K562 (cell line): ENCODE measurements around the gene KLF13. TPM values are rescaled to one million over a fixed set of nuclear protein-coding genes. Genes with fewer than 3 reads are reported as not detected.

Source experiments
- ATAC-seq: fragments of 200-7000 bp; cut with Tn5 transposase; 3 replicates; pipeline ENCODE4 v1.9.1; 2020; ENCODE audit warnings: moderate library complexity
- BruUV-seq: library from RNA; stranded (reverse); fragments of 400-500 nt; replicated peaks from 2 replicates; lab custom pipeline; 2021; lab: Mats Ljungman, UMichigan
- CTCF ChIA-PET: fragments of 300-600 bp; formaldehyde crosslinking; extraction: SDS; loops from one replicate; lab custom pipeline; 2021; ENCODE audit warnings: low intra/inter-chr PET ratio; lab: Yijun Ruan, JAX
- POLR2A ChIA-PET: fragments of 300-600, 350-650 bp; sonication (Branson Sonifier 250); formaldehyde crosslinking; extraction: SDS; loops from one replicate; lab custom pipeline; 2021; ENCODE audit warnings: antibody characterized with exemption, inconsistent platforms; lab: Yijun Ruan, JAX
- DNase-seq, 4 experiments: peaks; one replicate each; pipeline versions ENCODE4 v3.0.0 to v3.0.0-alpha.2; 2011 to 2018; ENCODE audit warnings: low spot score in 3 of 4, mixed read lengths in 3 of 4; ENCODE audit errors: extremely low read depth in 1 of 4
- FAIRE-seq: peaks from 2 replicates; lab custom pipeline; 2011; peaks lifted over from hg19 to GRCh38; lab: Jason Lieb, UNC
- H2AFZ ChIP-seq: 2 replicates; pipeline ENCODE4 v1.6.0; 2011; ENCODE audit warnings: low read depth, low read length, control low read depth, inconsistent platforms
- H3K27ac ChIP-seq: fragments of 200-600 bp; 3 replicates; pipeline ENCODE4 v1.8.0; 2011; ENCODE audit warnings: low read depth, mild to moderate bottlenecking, control low read depth, inconsistent platforms, low read length, moderate library complexity, mixed read lengths; ENCODE audit errors: extremely low read depth
- H3K27me3 ChIP-seq, 2 experiments: fragments of 300-600 bp in 1 of 2; 2 replicates in 1 of 2; 3 replicates in 1 of 2; pipeline versions ENCODE4 v1.6.0 to v1.8.0; 2011; ENCODE audit warnings: inconsistent platforms in 2 of 2, low read length in 2 of 2, mild to moderate bottlenecking in 1 of 2, mixed read lengths in 1 of 2, moderate library complexity in 1 of 2; ENCODE audit not compliant: control insufficient read depth in 2 of 2, insufficient read depth in 2 of 2
- H3K36me3 ChIP-seq: fragments of 300-600 bp; 3 replicates; pipeline ENCODE4 v1.8.0; 2011; ENCODE audit warnings: mild to moderate bottlenecking, low read length, inconsistent platforms; ENCODE audit not compliant: control insufficient read depth, insufficient read depth
- H3K4me1 ChIP-seq, 2 experiments: fragments of 200-600 bp in 1 of 2; replicated peaks in 1 of 2; 2 replicates in 1 of 2; 3 replicates in 1 of 2; pipeline versions ENCODE4 v1.5.1 to v1.8.0; 2011; ENCODE audit warnings: inconsistent platforms in 2 of 2, low read length in 2 of 2, mild to moderate bottlenecking in 1 of 2, mixed read lengths in 1 of 2, moderate library complexity in 1 of 2; ENCODE audit not compliant: control insufficient read depth in 2 of 2, insufficient read depth in 2 of 2
- H3K4me2 ChIP-seq: 2 replicates; pipeline ENCODE4 v1.6.1; 2011; ENCODE audit warnings: low read length, control low read depth, inconsistent platforms, mixed read lengths; ENCODE audit not compliant: insufficient read depth
- H3K4me3 ChIP-seq: fragments of 200-600 bp; sonication (generic), shearing (Covaris generic); 2 replicates; pipeline ENCODE4 v1.5.1; 2016; ENCODE audit warnings: control low read depth, inconsistent platforms
- H3K79me2 ChIP-seq: fragments of 200-600 bp; 3 replicates; pipeline ENCODE4 v1.8.0; 2011; ENCODE audit warnings: low read length, inconsistent platforms; ENCODE audit not compliant: control insufficient read depth, insufficient read depth
- H3K9ac ChIP-seq, 2 experiments: 2 replicates each; pipeline versions ENCODE4 v1.6.0 to v1.6.1; 2011; ENCODE audit warnings: low read depth in 2 of 2, low read length in 2 of 2, control low read depth in 1 of 2, inconsistent platforms in 1 of 2, mild to moderate bottlenecking in 1 of 2, mixed read lengths in 1 of 2; ENCODE audit not compliant: insufficient read depth in 1 of 2
- H3K9me1 ChIP-seq: one replicate; pipeline ENCODE4 v1.6.0; 2011; ENCODE audit warnings: inconsistent platforms, mild to moderate bottlenecking, low read length, moderate library complexity; ENCODE audit not compliant: control insufficient read depth, insufficient read depth
- H3K9me3 ChIP-seq: replicated peaks from 2 replicates; pipeline ENCODE4 v1.5.1; 2011; ENCODE audit warnings: low read depth, low read length, inconsistent platforms; ENCODE audit not compliant: control insufficient read depth, insufficient read depth
- H4K20me1 ChIP-seq: replicated peaks from 2 replicates; pipeline ENCODE4 v1.6.1; 2011; ENCODE audit warnings: low read length, inconsistent platforms, mixed read lengths; ENCODE audit not compliant: control insufficient read depth, insufficient read depth
- E2F6 ChIP-seq, 2 experiments: IDR thresholded peaks; 2 replicates each; pipeline ENCODE4 v1.6.1; 2011; ENCODE audit warnings: borderline replicate concordance in 1 of 2, control low read depth in 1 of 2, low read depth in 1 of 2, low read length in 1 of 2, mild to moderate bottlenecking in 1 of 2, mixed read lengths in 1 of 2, moderate library complexity in 1 of 2; ENCODE audit not compliant: insufficient read depth in 1 of 2, insufficient read length in 1 of 2, poor library complexity in 1 of 2, severe bottlenecking in 1 of 2; ENCODE audit errors: extremely low read depth in 1 of 2
- JUN ChIP-seq, 2 experiments: sonication (generic) in 1 of 2; formaldehyde crosslinking in 1 of 2; IDR thresholded peaks; 2 replicates each; pipeline versions ENCODE4 v1.6.1 to v1.8.0; 2012 to 2022; ENCODE audit warnings: borderline replicate concordance in 2 of 2, mild to moderate bottlenecking in 2 of 2, improper control_type of control experiment in 1 of 2, low read depth in 1 of 2, low read length in 1 of 2, missing genetic modification reagents in 1 of 2
- ZNF224 ChIP-seq: sonication (generic); formaldehyde crosslinking; IDR thresholded peaks from 2 replicates; pipeline ENCODE4 v1.8.0; 2022; ENCODE audit warnings: mild to moderate bottlenecking, missing genetic modification reagents
- WGBS: fragments of 100-300 bp; shearing (Covaris generic); methylation state at CpG from one replicate; pipeline ENCODE4 v1.1.6; 2016; ENCODE audit warnings: low coverage, mixed read lengths; ENCODE audit not compliant: insufficient coverage; ENCODE audit errors: missing lambda C conversion rate; 5-methylcytosine and 5-hydroxymethylcytosine counted together
- in situ Hi-C: fragments of 300-500 bp; cut with MboI; formaldehyde crosslinking; loops from 4 replicates; pipeline ENCODE4 v1.15.0; 2018; ENCODE audit warnings: inconsistent platforms, mixed read lengths
- intact Hi-C: fragments of 100-400 bp; cut with micrococcal nuclease; formaldehyde crosslinking; loops from 2 replicates; pipeline ENCODE4 v1.14.2; 2022
- polyA plus RNA-seq, 8 experiments: library from polyadenylated mRNA; depleted of rRNA in 4 of 8; stranded (reverse) in 5 of 8; unstranded in 3 of 8; fragments of >200 nt; fragmentation: Nextera tagmentation in 2 of 8; fragmentation: Illumina TruSeq in 1 of 8; extraction: Ambion mirVana in 2 of 8; extraction: Trizol in 1 of 8; gene quantifications; 2 replicates each; pipeline versions ENCODE4 v1.2.1 to v1.2.3, GENCODE V29; 2011 to 2014; ENCODE audit warnings: inconsistent platforms in 1 of 8, missing spikeins in 1 of 8
- total RNA-seq, 7 experiments: library from RNA; depleted of rRNA in 6 of 7; stranded (reverse); fragments of >200 nt in 6 of 7; fragmentation: Illumina TruSeq in 2 of 7; extraction: Trizol in 2 of 7; gene quantifications; 2 replicates each; pipeline versions ENCODE4 v1.2.1 to v1.2.3, GENCODE V29; 2011 to 2021; ENCODE audit warnings: low replicate concordance in 1 of 7

Gene KLF13
- total and polyA plus RNA-seq, 9 of the 15 experiments (the other 6 are each of a cell fraction or from before 2014, with no cell fraction given) = 1.8 to 10.5 (median 4.8) TPM

- H3K9me3 ChIP-seq = no peaks in the 10 kb centered on the region
- in situ Hi-C loops = no loop called here
- no peak overlapping the region for H2AFZ ChIP-seq
- ChIA-PET POLR2A (no interaction called here), CTCF (no interaction called here)
- no peak overlapping the region for H3K4me3 ChIP-seq
- no peak for FAIRE-seq
- intact Hi-C loops = no loop called here
- H3K9ac ChIP-seq = no peak overlapping the region; a peak in 1 of 4 replicates
- TF ChIP-seq JUN (IDR thresholded peaks at IDR 0.05; ENCODE audit: borderline replicate concordance, low read depth, low read length) (no peak), JUN (CRISPR knock-in tag; IDR thresholded peaks at IDR 0.05; ENCODE audit: borderline replicate concordance) (no peak), E2F6 (IDR thresholded peaks at IDR 0.05; ENCODE audit: borderline replicate concordance in 1 of 2, extremely low read depth in 1 of 2, insufficient read depth in 1 of 2, insufficient read length in 1 of 2, low read depth in 1 of 2, low read length in 1 of 2, poor library complexity in 1 of 2, severe bottlenecking in 1 of 2) (peak in 1 of 2 experiments; percentile 20)
- peaks cover 0 to 24% of the 10 kb centered on the region in 2 experiments; a peak in 3 of 5 replicates for H3K4me1 ChIP-seq
- H3K79me2 ChIP-seq = no peaks in the 10 kb centered on the region; the same call in 2 of the 3 replicates
- BruUV-seq = no TSS peak
- H3K27ac ChIP-seq = no peak overlapping the region
- ATAC-seq = no peak
- no peak for DNase-seq
- no peaks in the 10 kb centered on the region for H3K9me1 ChIP-seq
- H3K27me3 ChIP-seq = peaks cover 0 to 13% of the 10 kb centered on the region in 2 experiments; a peak in 2 of 5 replicates
- no peak overlapping the region for H3K4me2 ChIP-seq
- WGBS = 61% methylated on average over 9 of the region's 10 CpGs
- H3K36me3 ChIP-seq = no peaks in the 10 kb centered on the region
- H4K20me1 ChIP-seq = peaks cover 37% of the 10 kb centered on the region
Observed at GRCh38 chr15:31339558-31339895, 12.9 kb downstream of the KLF13 start.

GRCh38 chr15:31340047-31340446 lies 13.4 kb downstream of the KLF13 start:
- CTCF ChIA-PET = no interaction called here
- POLR2A ChIA-PET = no interaction called here
- no peak overlapping the region; a peak in 1 of 4 replicates for H3K9ac ChIP-seq
- no peak for TF ChIP-seq ZNF224 (CRISPR knock-in tag)
- BruUV-seq = no TSS peak
- no peak overlapping the region for H2AFZ ChIP-seq
- no peak overlapping the region for H3K4me3 ChIP-seq
- in situ Hi-C loops (no loop called here), intact Hi-C loops (no loop called here)
- peaks cover 0 to 28% of the 10 kb centered on the region in 2 experiments; a peak in 3 of 5 replicates for H3K4me1 ChIP-seq
- FAIRE-seq = no peak
- H3K27ac ChIP-seq = no peak overlapping the region
- peaks cover 0 to 13% of the 10 kb centered on the region in 2 experiments; a peak in 2 of 5 replicates for H3K27me3 ChIP-seq
- H3K79me2 ChIP-seq = no peaks in the 10 kb centered on the region; the same call in 2 of the 3 replicates
- H4K20me1 ChIP-seq = peaks cover 40% of the 10 kb centered on the region
- H3K36me3 ChIP-seq = no peaks in the 10 kb centered on the region
- H3K9me3 ChIP-seq = no peaks in the 10 kb centered on the region
- no peaks in the 10 kb centered on the region for H3K9me1 ChIP-seq
- H3K4me2 ChIP-seq = no peak overlapping the region
- DNase-seq = no peak
- ATAC-seq = no peak
- WGBS = 19% methylated on average over 5 of the region's 5 CpGs
